Measurements from ENCODE around the gene KIN.
"Not testable (repeated sequence)": the region's sequence is repeated elsewhere in the genome, so short reads cannot be mapped to it uniquely, and the experiment has no call there.

The KIN gene

GRCh38 chr10:7787857-7788638, at the start of gene KIN, which contains the start of gene ATP5F1C:
KIN (minus strand) TSS chr10:7787993; CDS start chr10:7787933, 60 bp downstream.
ATP5F1C (plus strand) TSS chr10:7788177; CDS start chr10:7788208, 31 bp downstream.
- DNase-seq (ENCODE audit: low read depth in 2 of 2): peak; percentile 96 to 97

- DNase-seq (ENCODE audit: low read depth in 2 of 2): no peak
Observed at GRCh38 chr10:7836571-7836970, 48.8 kb upstream of the KIN start.

- no peak for DNase-seq (ENCODE audit: low read depth in 2 of 2)
Observed at GRCh38 chr10:7834262-7834661, 46.5 kb upstream of the KIN start.

- no peak for DNase-seq (ENCODE audit: low read depth in 2 of 2)
Observed at GRCh38 chr10:7833210-7833609, 45.4 kb upstream of the KIN start.

- no peak for DNase-seq (ENCODE audit: low read depth in 2 of 2)
Observed at GRCh38 chr10:7832060-7832459, 44.3 kb upstream of the KIN start.

- no peak for DNase-seq (ENCODE audit: low read depth in 2 of 2)
Observed at GRCh38 chr10:7829289-7829834, 41.6 kb upstream of the KIN start.

- DNase-seq (ENCODE audit: low read depth in 2 of 2): no peak
Observed at GRCh38 chr10:7826971-7827370, 39.2 kb upstream of the KIN start.

- no peak for DNase-seq (ENCODE audit: low read depth in 2 of 2)
Observed at GRCh38 chr10:7824251-7824650, 36.5 kb upstream of the KIN start.

- peak in 1 of 2 donors; percentile 0 for DNase-seq (ENCODE audit: low read depth in 2 of 2)
Observed at GRCh38 chr10:7819121-7819460, 31.3 kb upstream of the KIN start.

GRCh38 chr10:7818295-7819120, 30.7 kb upstream of the KIN start, which contains the start of gene TAF3:
TAF3 (plus strand) TSS chr10:7818505; CDS start chr10:7818710, 205 bp downstream.
- peak; percentile 86 to 87 for DNase-seq (ENCODE audit: low read depth in 2 of 2)

GRCh38 chr10:7817984-7818294, 30.1 kb upstream of the KIN start:
- no peak for DNase-seq (ENCODE audit: low read depth in 2 of 2)

- DNase-seq (ENCODE audit: low read depth in 2 of 2): no peak
Observed at GRCh38 chr10:7817576-7817975, 29.8 kb upstream of the KIN start.

GRCh38 chr10:7813481-7813880, 25.7 kb upstream of the KIN start:
- no peak for DNase-seq (ENCODE audit: low read depth in 2 of 2)

- DNase-seq (ENCODE audit: low read depth in 2 of 2): not testable (repeated sequence)
Observed at GRCh38 chr10:7811743-7812142, 23.9 kb upstream of the KIN start.

- no peak for DNase-seq (ENCODE audit: low read depth in 2 of 2)
Observed at GRCh38 chr10:7811000-7811399, 23.2 kb upstream of the KIN start.

- DNase-seq (ENCODE audit: low read depth in 2 of 2): no peak
Observed at GRCh38 chr10:7810443-7810842, 22.6 kb upstream of the KIN start.

GRCh38 chr10:7808686-7809267, 21.0 kb upstream of the KIN start:
- no peak for DNase-seq (ENCODE audit: low read depth in 2 of 2)

GRCh38 chr10:7804741-7805140, 16.9 kb upstream of the KIN start:
- no peak for DNase-seq (ENCODE audit: low read depth in 2 of 2)

- no peak for DNase-seq (ENCODE audit: low read depth in 2 of 2)
Observed at GRCh38 chr10:7804216-7804615, 16.4 kb upstream of the KIN start.

GRCh38 chr10:7802606-7803005, 14.8 kb upstream of the KIN start:
- no peak for DNase-seq (ENCODE audit: low read depth in 2 of 2)

GRCh38 chr10:7797582-7797981, 9.8 kb upstream of the KIN start:
- no peak for DNase-seq (ENCODE audit: low read depth in 2 of 2)

- no peak for DNase-seq (ENCODE audit: low read depth in 2 of 2)
Observed at GRCh38 chr10:7795605-7796004, 7.8 kb upstream of the KIN start.
